Measurements from ENCODE around the gene CTNNAL1.

DNA sequence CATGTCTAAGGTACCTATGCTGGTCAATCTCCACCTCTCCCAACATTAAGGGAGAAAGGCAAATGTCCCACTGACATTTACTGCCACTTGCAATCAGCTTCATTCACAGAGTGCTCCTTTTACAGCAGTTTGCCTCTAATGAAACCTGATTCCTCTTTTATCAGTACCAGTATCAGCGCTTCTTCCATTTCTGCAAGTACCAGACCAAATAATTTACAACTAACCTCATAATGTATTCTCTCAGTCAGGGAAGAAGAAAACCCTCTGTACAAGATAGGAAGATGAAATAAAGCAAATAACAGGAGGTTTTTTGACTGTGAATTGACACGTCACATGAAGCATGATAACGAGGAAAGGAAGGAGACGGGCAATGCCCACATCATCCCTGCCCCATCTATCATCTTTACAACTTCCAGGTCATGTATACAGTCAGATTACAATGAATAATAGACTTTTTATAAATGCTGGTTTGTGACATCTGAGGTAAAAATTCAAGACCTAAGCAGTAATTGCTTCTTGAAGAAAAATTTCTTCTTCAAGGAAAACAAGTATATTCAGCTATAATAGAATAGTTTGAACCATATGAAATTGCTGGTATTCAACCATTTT lies 57.2 kb downstream of the CTNNAL1 start:
- TF ChIP-seq POLR2A (IDR thresholded peaks at IDR 0.05) = no peak
- TF ChIP-seq, protein P1, sequence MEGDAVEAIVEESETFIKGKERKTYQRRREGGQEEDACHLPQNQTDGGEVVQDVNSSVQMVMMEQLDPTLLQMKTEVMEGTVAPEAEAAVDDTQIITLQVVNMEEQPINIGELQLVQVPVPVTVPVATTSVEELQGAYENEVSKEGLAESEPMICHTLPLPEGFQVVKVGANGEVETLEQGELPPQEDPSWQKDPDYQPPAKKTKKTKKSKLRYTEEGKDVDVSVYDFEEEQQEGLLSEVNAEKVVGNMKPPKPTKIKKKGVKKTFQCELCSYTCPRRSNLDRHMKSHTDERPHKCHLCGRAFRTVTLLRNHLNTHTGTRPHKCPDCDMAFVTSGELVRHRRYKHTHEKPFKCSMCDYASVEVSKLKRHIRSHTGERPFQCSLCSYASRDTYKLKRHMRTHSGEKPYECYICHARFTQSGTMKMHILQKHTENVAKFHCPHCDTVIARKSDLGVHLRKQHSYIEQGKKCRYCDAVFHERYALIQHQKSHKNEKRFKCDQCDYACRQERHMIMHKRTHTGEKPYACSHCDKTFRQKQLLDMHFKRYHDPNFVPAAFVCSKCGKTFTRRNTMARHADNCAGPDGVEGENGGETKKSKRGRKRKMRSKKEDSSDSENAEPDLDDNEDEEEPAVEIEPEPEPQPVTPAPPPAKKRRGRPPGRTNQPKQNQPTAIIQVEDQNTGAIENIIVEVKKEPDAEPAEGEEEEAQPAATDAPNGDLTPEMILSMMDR (IDR thresholded peaks at IDR 0.05) = no peak

Measured in testis (tissue), 2 donors.